H9 (cell line): Measurements from ENCODE around the gene SLC36A3. TPM values are rescaled to one million over a fixed set of nuclear protein-coding genes. Genes with fewer than 3 reads are reported as not detected.

ENCODE experiments used
- DNase-seq: peaks from one replicate; pipeline ENCODE4 v3.0.0-alpha.2; 2017
- H2AFZ ChIP-seq: one replicate; pipeline ENCODE4 v1.6.1; 2013; ENCODE audit warnings: mild to moderate bottlenecking, low read length, control low read depth, moderate library complexity
- H2AK5ac ChIP-seq: 2 replicates; pipeline ENCODE4 v1.6.1; 2013; ENCODE audit warnings: low read length, control low read depth, mixed read lengths; ENCODE audit not compliant: insufficient read length
- H2BK120ac ChIP-seq: one replicate; pipeline ENCODE4 v1.6.1; 2013; ENCODE audit warnings: low read depth, mild to moderate bottlenecking, low read length, control low read depth, inconsistent platforms; ENCODE audit not compliant: poor library complexity, severe bottlenecking
- H2BK12ac ChIP-seq: 2 replicates; pipeline ENCODE4 v1.6.1; 2013; ENCODE audit warnings: low read length, control low read depth, mixed read lengths, low read depth; ENCODE audit not compliant: insufficient read length
- H2BK15ac ChIP-seq: 2 replicates; pipeline ENCODE4 v1.6.1; 2013; ENCODE audit warnings: low read depth, low read length, control low read depth
- H2BK20ac ChIP-seq: one replicate; pipeline ENCODE4 v1.6.1; 2013; ENCODE audit warnings: low read depth, mild to moderate bottlenecking, low read length, control low read depth, inconsistent platforms; ENCODE audit not compliant: poor library complexity, severe bottlenecking
- H2BK5ac ChIP-seq: 2 replicates; pipeline ENCODE4 v1.6.1; 2013; ENCODE audit warnings: low read length, control low read depth, mixed read lengths; ENCODE audit not compliant: insufficient read length
- H3K14ac ChIP-seq: 2 replicates; pipeline ENCODE4 v1.6.1; 2013; ENCODE audit warnings: low read length, control low read depth; ENCODE audit not compliant: insufficient read depth
- H3K18ac ChIP-seq: 2 replicates; pipeline ENCODE4 v1.6.1; 2013; ENCODE audit warnings: low read depth, mild to moderate bottlenecking, mixed read lengths, low read length, control low read depth; ENCODE audit not compliant: insufficient read length
- H3K23ac ChIP-seq: 2 replicates; pipeline ENCODE4 v1.6.1; 2013; ENCODE audit warnings: low read length, control low read depth, mixed read lengths, low read depth; ENCODE audit not compliant: insufficient read length
- H3K23me2 ChIP-seq: 2 replicates; pipeline ENCODE4 v1.6.1; 2013; ENCODE audit warnings: low read depth, mild to moderate bottlenecking, mixed read lengths, low read length, control low read depth; ENCODE audit not compliant: insufficient read length, poor library complexity, severe bottlenecking
- H3K27ac ChIP-seq: 2 replicates; pipeline ENCODE4 v1.5.1; 2013; ENCODE audit warnings: low read length, control low read depth, mixed read lengths, low read depth; ENCODE audit not compliant: insufficient read length
- H3K27me3 ChIP-seq: 2 replicates; pipeline ENCODE4 v1.6.1; 2013; ENCODE audit warnings: low read length, control low read depth, inconsistent platforms; ENCODE audit not compliant: insufficient read depth
- H3K4ac ChIP-seq: 2 replicates; pipeline ENCODE4 v1.6.1; 2013; ENCODE audit warnings: low read depth, mild to moderate bottlenecking, control low read depth, inconsistent platforms, low read length, moderate library complexity
- H3K4me1 ChIP-seq: 2 replicates; pipeline ENCODE4 v1.6.1; 2013; ENCODE audit warnings: low read length, control low read depth, inconsistent platforms; ENCODE audit not compliant: insufficient read depth
- H3K4me2 ChIP-seq: 2 replicates; pipeline ENCODE4 v1.6.1; 2013; ENCODE audit warnings: low read length, control low read depth, mixed read lengths; ENCODE audit not compliant: insufficient read length, insufficient read depth
- H3K56ac ChIP-seq: 2 replicates; pipeline ENCODE4 v1.6.1; 2013; ENCODE audit warnings: low read depth, mild to moderate bottlenecking, mixed read lengths, low read length, control low read depth; ENCODE audit not compliant: insufficient read length
- H3K79me1 ChIP-seq: 2 replicates; pipeline ENCODE4 v1.6.1; 2013; ENCODE audit warnings: low read depth, mild to moderate bottlenecking, moderate library complexity, low read length, control low read depth, inconsistent platforms; ENCODE audit not compliant: insufficient read depth, poor library complexity, severe bottlenecking
- H3K79me2 ChIP-seq: 2 replicates; pipeline ENCODE4 v1.6.1; 2013; ENCODE audit warnings: low read length, control low read depth, inconsistent platforms; ENCODE audit not compliant: insufficient read depth
- H3K9ac ChIP-seq: 2 replicates; pipeline ENCODE4 v1.6.1; 2013; ENCODE audit warnings: low read length, control low read depth, mixed read lengths; ENCODE audit not compliant: insufficient read length; ENCODE audit errors: extremely low read depth
- H3K9me3 ChIP-seq: one replicate; pipeline ENCODE4 v1.6.1; 2013; ENCODE audit warnings: low read depth, low read length, inconsistent platforms; ENCODE audit not compliant: control insufficient read depth
- H3T11ph ChIP-seq: one replicate; pipeline ENCODE4 v1.6.1; 2013; ENCODE audit warnings: mild to moderate bottlenecking, low read length, control low read depth, inconsistent platforms
- H4K20me1 ChIP-seq: one replicate; pipeline ENCODE4 v1.6.1; 2013; ENCODE audit not compliant: control insufficient read depth, insufficient read length, insufficient read depth
- H4K5ac ChIP-seq: 2 replicates; pipeline ENCODE4 v1.6.1; 2013; ENCODE audit warnings: low read depth, mild to moderate bottlenecking, mixed read lengths, low read length, control low read depth; ENCODE audit not compliant: insufficient read length
- H4K8ac ChIP-seq: replicated peaks from 2 replicates; pipeline ENCODE4 v1.6.1; 2013; ENCODE audit warnings: low read length, control low read depth, mixed read lengths, low read depth; ENCODE audit not compliant: insufficient read length
- H4K91ac ChIP-seq: 2 replicates; pipeline ENCODE4 v1.6.1; 2013; ENCODE audit warnings: low read depth, mild to moderate bottlenecking, moderate library complexity, mixed read lengths, low read length, control low read depth; ENCODE audit not compliant: insufficient read length
- H3K27ac Mint-ChIP-seq, 3 experiments: 2 replicates in 2 of 3; 3 replicates in 1 of 3; pipeline ENCODE4 v1.8.0; 2020 to 2021; ENCODE audit warnings: mixed read lengths in 3 of 3, mild to moderate bottlenecking in 1 of 3, moderate library complexity in 1 of 3
- H3K27me3 Mint-ChIP-seq: 2 replicates; pipeline ENCODE4 v1.8.0; 2021; ENCODE audit warnings: low read depth, mild to moderate bottlenecking, moderate library complexity, mixed read lengths
- H3K36me3 Mint-ChIP-seq, 3 experiments: 2 replicates in 2 of 3; 3 replicates in 1 of 3; pipeline ENCODE4 v1.8.0; 2020 to 2021; ENCODE audit warnings: low read depth in 3 of 3, mixed read lengths in 3 of 3; ENCODE audit not compliant: insufficient read depth in 1 of 3
- H3K4me1 Mint-ChIP-seq, 2 experiments: 2 replicates each; pipeline ENCODE4 v1.8.0; 2020; ENCODE audit warnings: mixed read lengths in 2 of 2
- H3K4me3 Mint-ChIP-seq, 2 experiments: 2 replicates in 1 of 2; 3 replicates in 1 of 2; pipeline ENCODE4 v1.8.0; 2020 to 2021; ENCODE audit warnings: mild to moderate bottlenecking in 2 of 2, mixed read lengths in 2 of 2, moderate library complexity in 1 of 2
- H3K9me3 Mint-ChIP-seq, 2 experiments: 2 replicates in 1 of 2; 3 replicates in 1 of 2; pipeline ENCODE4 v1.8.0; 2020; ENCODE audit warnings: mild to moderate bottlenecking in 2 of 2, mixed read lengths in 2 of 2, moderate library complexity in 1 of 2
- WGBS: extraction: QIAGEN DNeasy Blood & Tissue Kit; methylation state at CpG from one replicate; pipeline ENCODE4 v1.1.7; 2013; ENCODE audit warnings: missing lambda C conversion rate, low lambda C conversion rate, mixed read lengths; ENCODE audit not compliant: insufficient read length; ENCODE audit errors: extremely low coverage; 5-methylcytosine and 5-hydroxymethylcytosine counted together
- total RNA-seq: library from RNA; stranded (reverse); gene quantifications from 2 replicates; pipeline ENCODE4 v1.2.1, GENCODE V29; 2021
- TF ChIP-seq, protein P1 (sequence below): fragments of 200-600 bp; sonication (generic); conservative IDR thresholded peaks from 3 replicates; pipeline ENCODE4 v1.8.0; 2021; ENCODE audit warnings: antibody characterized with exemption, mild to moderate bottlenecking

SLC36A3 gene
- total RNA-seq, 1 experiment from 2014 or later: not detected

DNA sequence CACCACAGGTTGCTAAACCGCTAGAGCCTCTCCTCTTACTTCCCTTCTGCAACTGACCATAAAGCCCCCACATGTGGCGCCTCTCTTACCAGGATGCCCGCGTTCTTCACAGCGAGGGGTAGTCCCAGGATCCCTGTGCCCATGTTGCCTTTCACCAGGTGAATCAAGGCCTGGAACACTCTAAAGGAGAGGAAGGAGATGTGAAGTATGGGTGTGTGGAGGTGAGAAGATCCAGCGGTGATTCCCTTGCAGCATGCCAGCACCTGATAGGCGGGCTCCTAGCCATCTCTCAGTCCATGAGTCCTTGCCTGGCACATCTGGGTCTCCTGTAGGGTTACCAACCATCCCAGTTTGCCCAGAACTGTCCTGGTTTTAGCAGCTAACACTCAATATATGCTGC is 40.5 kb upstream of the SLC36A3 start:
- Mint-ChIP-seq H3K27me3 (peaks cover 87% of the 10 kb centered on the region), H3K4me1 (peaks cover 41 to 46% of the 10 kb centered on the region in 2 experiments), H3K27ac (no peak overlapping the region), H3K36me3 (no peaks in the 10 kb centered on the region), H3K4me3 (no peak overlapping the region), H3K9me3 (no peaks in the 10 kb centered on the region)
- H4K5ac ChIP-seq: no peak overlapping the region
- H2BK20ac ChIP-seq: no peak overlapping the region
- H4K20me1 ChIP-seq: no peaks in the 10 kb centered on the region
- H3K14ac ChIP-seq: no peak overlapping the region
- DNase-seq: no peak
- no peak overlapping the region for H2BK120ac ChIP-seq
- H2BK5ac ChIP-seq: no peak overlapping the region
- no peaks in the 10 kb centered on the region for H3K23me2 ChIP-seq
- no peak overlapping the region for H4K91ac ChIP-seq
- H2AFZ ChIP-seq: no peak overlapping the region
- H2AK5ac ChIP-seq: no peak overlapping the region
- peaks cover 3% of the 10 kb centered on the region; the same call in 1 of the 2 replicates for H3K4me1 ChIP-seq
- no peak overlapping the region for H4K8ac ChIP-seq
- no peak overlapping the region for H3K9ac ChIP-seq
- H3K4me2 ChIP-seq: no peak overlapping the region
- no peak overlapping the region for H2BK12ac ChIP-seq
- H3K4ac ChIP-seq: no peak overlapping the region
- no CpG with 5 or more reads among the region's 7 CpGs for WGBS
- H3K27me3 ChIP-seq: no peaks in the 10 kb centered on the region; the same call in 1 of the 2 replicates
- no peak overlapping the region for H3K56ac ChIP-seq
- no peak overlapping the region for H2BK15ac ChIP-seq
- no peak overlapping the region for H3K23ac ChIP-seq
- H3T11ph ChIP-seq: no peak overlapping the region
- H3K27ac ChIP-seq: no peak overlapping the region
- TF ChIP-seq, protein P1, sequence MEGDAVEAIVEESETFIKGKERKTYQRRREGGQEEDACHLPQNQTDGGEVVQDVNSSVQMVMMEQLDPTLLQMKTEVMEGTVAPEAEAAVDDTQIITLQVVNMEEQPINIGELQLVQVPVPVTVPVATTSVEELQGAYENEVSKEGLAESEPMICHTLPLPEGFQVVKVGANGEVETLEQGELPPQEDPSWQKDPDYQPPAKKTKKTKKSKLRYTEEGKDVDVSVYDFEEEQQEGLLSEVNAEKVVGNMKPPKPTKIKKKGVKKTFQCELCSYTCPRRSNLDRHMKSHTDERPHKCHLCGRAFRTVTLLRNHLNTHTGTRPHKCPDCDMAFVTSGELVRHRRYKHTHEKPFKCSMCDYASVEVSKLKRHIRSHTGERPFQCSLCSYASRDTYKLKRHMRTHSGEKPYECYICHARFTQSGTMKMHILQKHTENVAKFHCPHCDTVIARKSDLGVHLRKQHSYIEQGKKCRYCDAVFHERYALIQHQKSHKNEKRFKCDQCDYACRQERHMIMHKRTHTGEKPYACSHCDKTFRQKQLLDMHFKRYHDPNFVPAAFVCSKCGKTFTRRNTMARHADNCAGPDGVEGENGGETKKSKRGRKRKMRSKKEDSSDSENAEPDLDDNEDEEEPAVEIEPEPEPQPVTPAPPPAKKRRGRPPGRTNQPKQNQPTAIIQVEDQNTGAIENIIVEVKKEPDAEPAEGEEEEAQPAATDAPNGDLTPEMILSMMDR: no peak
- H3K9me3 ChIP-seq: no peaks in the 10 kb centered on the region
- H3K18ac ChIP-seq: no peak overlapping the region
- H3K79me1 ChIP-seq: no peaks in the 10 kb centered on the region
- no peaks in the 10 kb centered on the region for H3K79me2 ChIP-seq
